ENCODE data around the gene KATNAL1.

Gene KATNAL1

GRCh38 chr13:30240608-30241007, 66.7 kb downstream of the KATNAL1 start:
- ChIA-PET CTCF (interaction anchor here (0.6 kb wide), 1 partner anchor 108 kb away, joined by 3 read pairs; no protein-coding TSS in a partner anchor), POLR2A (no interaction called here)
- H3K4me3 ChIP-seq (ENCODE audit: low read depth, low read length), result no peak overlapping the region
- no peak for DNase-seq (ENCODE audit: low read depth, low spot score)
- TF ChIP-seq, protein P1, sequence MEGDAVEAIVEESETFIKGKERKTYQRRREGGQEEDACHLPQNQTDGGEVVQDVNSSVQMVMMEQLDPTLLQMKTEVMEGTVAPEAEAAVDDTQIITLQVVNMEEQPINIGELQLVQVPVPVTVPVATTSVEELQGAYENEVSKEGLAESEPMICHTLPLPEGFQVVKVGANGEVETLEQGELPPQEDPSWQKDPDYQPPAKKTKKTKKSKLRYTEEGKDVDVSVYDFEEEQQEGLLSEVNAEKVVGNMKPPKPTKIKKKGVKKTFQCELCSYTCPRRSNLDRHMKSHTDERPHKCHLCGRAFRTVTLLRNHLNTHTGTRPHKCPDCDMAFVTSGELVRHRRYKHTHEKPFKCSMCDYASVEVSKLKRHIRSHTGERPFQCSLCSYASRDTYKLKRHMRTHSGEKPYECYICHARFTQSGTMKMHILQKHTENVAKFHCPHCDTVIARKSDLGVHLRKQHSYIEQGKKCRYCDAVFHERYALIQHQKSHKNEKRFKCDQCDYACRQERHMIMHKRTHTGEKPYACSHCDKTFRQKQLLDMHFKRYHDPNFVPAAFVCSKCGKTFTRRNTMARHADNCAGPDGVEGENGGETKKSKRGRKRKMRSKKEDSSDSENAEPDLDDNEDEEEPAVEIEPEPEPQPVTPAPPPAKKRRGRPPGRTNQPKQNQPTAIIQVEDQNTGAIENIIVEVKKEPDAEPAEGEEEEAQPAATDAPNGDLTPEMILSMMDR (IDR thresholded peaks at IDR 0.05; ENCODE audit: insufficient read depth, low read length, missing control alignments), result no peak

- TF ChIP-seq, protein P1 (IDR thresholded peaks at IDR 0.05; ENCODE audit: insufficient read depth, low read length, missing control alignments), result no peak
- DNase-seq (ENCODE audit: low read depth, low spot score), result no peak
- no peak overlapping the region for H3K4me3 ChIP-seq (ENCODE audit: low read depth, low read length)
- POLR2A ChIA-PET, result no interaction called here
- CTCF ChIA-PET, result interaction anchor here (0.8 to 1.3 kb wide), 4 partner anchors 10 to 809 kb away, joined by 3 to 5 read pairs (median 3); no protein-coding TSS in a partner anchor
These were observed 72.1 kb downstream of the KATNAL1 start for GRCh38 chr13:30235216-30235615.

DNA sequence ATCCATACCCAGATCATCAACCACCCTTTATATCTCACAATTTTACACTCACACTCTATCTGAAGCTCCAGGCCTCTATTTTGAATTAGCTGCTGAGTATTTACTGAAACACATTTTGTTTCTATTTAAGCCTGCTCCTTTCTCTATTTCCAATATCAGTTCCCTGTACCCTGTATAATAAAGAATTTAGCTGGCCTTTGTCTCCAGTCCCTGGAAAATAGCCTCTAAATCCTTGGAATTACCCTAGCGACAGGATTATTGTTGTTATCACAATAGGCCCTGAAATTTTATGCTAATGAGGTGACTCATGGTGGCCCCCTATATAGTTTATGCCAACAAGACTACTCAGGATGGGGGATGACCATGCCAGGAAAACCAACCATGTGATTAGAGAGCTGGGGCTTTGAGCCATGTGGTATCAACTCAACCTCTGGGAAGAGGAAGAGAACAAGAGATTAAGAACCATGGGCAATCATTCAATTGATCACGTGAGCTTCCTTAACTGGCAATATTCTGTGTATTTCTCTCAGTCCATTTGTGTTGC, 72.7 kb downstream of the KATNAL1 start:
- DNase-seq (ENCODE audit: low read depth, low spot score), result no peak
- POLR2A ChIA-PET, result no interaction called here
- CTCF ChIA-PET, result interaction anchor here (0.8 to 1.2 kb wide), 3 partner anchors 10 to 810 kb away, joined by 3 to 5 read pairs (median 3); no protein-coding TSS in a partner anchor
- no peak overlapping the region for H3K4me3 ChIP-seq (ENCODE audit: low read depth, low read length)
- TF ChIP-seq, protein P1 (IDR thresholded peaks at IDR 0.05; ENCODE audit: insufficient read depth, low read length, missing control alignments), result no peak

DNA sequence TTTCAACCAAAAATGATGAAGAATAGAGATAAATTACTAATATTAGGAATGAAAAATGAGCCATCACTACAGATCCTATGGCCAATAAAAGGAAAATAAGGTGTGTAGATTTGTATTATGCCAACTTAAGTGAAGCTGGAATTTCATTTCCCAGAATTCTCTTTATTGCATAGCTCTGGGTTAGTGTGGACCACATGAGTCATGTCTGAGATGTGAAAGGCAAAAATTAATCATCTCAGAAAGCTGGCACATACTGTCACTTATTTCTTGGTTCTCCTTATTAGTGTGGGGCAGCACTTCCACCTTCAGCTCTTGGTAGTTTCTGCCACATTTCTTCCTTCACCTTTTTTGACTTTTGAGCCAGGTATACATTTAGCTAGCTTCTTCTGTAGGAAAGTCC, 82.6 kb downstream of the KATNAL1 start:
- POLR2A ChIA-PET, result interaction anchor here (0.6 kb wide), 1 partner anchor 393 kb away, joined by 3 read pairs; the partner anchor contains the start of gene USPL1
- TF ChIP-seq, protein P1 (IDR thresholded peaks at IDR 0.05; ENCODE audit: insufficient read depth, low read length, missing control alignments), result no peak
- DNase-seq (ENCODE audit: low read depth, low spot score), result no peak
- CTCF ChIA-PET, result interaction anchor here (1.0 to 1.3 kb wide), 2 partner anchors 10 to 33 kb away, joined by 3 read pairs; no protein-coding TSS in a partner anchor
- H3K4me3 ChIP-seq (ENCODE audit: low read depth, low read length), result no peak overlapping the region

DNA sequence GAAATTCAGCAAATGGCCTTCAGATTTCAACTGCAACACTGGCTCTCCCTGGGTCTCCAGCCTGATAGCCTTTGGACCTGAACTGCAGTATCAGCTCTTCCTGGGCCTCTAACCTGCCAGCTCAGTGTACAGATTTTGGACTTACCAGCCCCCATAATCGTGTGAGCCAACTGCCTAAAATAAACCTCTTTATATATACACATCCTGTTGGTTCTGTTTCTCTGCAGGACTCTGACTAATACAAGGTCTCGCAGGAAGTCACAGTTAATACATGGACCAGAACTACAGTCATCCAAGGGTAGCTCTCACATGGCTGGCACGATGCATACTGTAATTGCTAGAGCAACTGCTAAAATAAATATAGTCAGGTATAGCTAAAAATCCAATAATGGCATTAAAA, 85.1 kb downstream of the KATNAL1 start:
- TF ChIP-seq, protein P1 (IDR thresholded peaks at IDR 0.05; ENCODE audit: insufficient read depth, low read length, missing control alignments), result no peak
- DNase-seq (ENCODE audit: low read depth, low spot score), result no peak
- ChIA-PET CTCF (no interaction called here), POLR2A (no interaction called here)
- no peak overlapping the region for H3K4me3 ChIP-seq (ENCODE audit: low read depth, low read length)

- TF ChIP-seq, protein P1 (IDR thresholded peaks at IDR 0.05; ENCODE audit: insufficient read depth, low read length, missing control alignments), result no peak
- H3K4me3 ChIP-seq (ENCODE audit: low read depth, low read length), result no peak overlapping the region
- DNase-seq (ENCODE audit: low read depth, low spot score), result no peak
- CTCF ChIA-PET, result no interaction called here
- POLR2A ChIA-PET, result no interaction called here
These were observed 91.2 kb downstream of the KATNAL1 start for GRCh38 chr13:30216111-30216510.
